Measurements from ENCODE around the gene CUZD1. TPM values are rescaled to one million over a fixed set of nuclear protein-coding genes. Genes with fewer than 3 reads are reported as not detected.
A peak's percentile ranks its signal among the peaks of the same experiment; 100 is the strongest.

Gene CUZD1
- total and polyA plus RNA-seq, 9 of the 15 experiments (the other 6 are each of a cell fraction or from before 2014, with no cell fraction given), result 0.51 to 1.7 (median 1.1) TPM

DNA sequence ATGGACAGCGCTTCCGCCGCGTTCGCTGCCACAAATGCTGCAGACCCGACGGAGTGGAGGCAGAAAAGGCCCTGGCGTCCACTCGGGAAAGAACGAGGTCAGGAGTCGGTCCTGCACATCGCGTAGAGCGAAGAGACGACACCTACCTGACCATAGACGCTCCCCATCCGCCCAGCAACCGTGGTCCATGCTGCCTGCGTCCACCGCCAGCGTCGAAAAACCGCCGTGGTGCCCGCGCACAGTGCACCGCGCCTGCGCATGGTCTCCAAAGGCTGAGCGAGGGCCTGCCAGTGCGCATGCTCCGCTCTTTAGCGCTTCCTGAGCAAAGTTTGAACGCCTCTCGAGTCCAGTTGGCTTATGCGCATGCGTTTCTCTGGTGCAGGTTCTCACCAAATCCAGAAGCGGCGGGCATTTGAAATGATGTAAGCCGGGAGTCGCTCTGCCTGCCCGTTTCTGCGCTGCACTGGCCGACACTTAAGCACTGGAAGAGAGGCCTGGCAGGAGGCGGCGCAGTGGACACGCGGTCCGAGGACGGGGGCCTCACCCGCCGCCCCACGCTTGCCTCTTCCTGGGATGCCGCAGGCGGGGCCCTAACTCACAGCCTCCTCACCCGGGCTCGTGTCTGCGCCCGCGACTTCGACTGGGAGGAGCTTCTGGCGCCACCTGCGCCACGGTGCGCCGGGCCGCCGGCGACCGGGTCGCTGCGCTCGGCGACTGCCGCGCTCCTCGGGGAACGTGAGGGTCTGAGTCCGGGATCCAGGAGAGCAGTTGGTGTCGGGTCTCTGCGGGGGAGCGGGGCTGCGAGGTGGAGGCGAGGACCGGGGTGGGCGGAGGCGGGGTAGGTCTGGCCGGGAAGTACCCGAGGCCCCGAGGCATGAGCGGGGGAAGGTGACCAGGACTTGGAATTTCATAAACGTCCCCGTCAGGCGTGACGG lies 33.9 kb upstream of the CUZD1 start, which contains the start of gene FAM24B (continued):
- TF ChIP-seq, protein P1, sequence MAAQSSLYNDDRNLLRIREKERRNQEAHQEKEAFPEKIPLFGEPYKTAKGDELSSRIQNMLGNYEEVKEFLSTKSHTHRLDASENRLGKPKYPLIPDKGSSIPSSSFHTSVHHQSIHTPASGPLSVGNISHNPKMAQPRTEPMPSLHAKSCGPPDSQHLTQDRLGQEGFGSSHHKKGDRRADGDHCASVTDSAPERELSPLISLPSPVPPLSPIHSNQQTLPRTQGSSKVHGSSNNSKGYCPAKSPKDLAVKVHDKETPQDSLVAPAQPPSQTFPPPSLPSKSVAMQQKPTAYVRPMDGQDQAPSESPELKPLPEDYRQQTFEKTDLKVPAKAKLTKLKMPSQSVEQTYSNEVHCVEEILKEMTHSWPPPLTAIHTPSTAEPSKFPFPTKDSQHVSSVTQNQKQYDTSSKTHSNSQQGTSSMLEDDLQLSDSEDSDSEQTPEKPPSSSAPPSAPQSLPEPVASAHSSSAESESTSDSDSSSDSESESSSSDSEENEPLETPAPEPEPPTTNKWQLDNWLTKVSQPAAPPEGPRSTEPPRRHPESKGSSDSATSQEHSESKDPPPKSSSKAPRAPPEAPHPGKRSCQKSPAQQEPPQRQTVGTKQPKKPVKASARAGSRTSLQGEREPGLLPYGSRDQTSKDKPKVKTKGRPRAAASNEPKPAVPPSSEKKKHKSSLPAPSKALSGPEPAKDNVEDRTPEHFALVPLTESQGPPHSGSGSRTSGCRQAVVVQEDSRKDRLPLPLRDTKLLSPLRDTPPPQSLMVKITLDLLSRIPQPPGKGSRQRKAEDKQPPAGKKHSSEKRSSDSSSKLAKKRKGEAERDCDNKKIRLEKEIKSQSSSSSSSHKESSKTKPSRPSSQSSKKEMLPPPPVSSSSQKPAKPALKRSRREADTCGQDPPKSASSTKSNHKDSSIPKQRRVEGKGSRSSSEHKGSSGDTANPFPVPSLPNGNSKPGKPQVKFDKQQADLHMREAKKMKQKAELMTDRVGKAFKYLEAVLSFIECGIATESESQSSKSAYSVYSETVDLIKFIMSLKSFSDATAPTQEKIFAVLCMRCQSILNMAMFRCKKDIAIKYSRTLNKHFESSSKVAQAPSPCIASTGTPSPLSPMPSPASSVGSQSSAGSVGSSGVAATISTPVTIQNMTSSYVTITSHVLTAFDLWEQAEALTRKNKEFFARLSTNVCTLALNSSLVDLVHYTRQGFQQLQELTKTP (IDR thresholded peaks at IDR 0.05; ENCODE audit: low read depth in 1 of 2, partially characterized antibody in 2 of 2), result no peak
- TF ChIP-seq, protein P2, sequence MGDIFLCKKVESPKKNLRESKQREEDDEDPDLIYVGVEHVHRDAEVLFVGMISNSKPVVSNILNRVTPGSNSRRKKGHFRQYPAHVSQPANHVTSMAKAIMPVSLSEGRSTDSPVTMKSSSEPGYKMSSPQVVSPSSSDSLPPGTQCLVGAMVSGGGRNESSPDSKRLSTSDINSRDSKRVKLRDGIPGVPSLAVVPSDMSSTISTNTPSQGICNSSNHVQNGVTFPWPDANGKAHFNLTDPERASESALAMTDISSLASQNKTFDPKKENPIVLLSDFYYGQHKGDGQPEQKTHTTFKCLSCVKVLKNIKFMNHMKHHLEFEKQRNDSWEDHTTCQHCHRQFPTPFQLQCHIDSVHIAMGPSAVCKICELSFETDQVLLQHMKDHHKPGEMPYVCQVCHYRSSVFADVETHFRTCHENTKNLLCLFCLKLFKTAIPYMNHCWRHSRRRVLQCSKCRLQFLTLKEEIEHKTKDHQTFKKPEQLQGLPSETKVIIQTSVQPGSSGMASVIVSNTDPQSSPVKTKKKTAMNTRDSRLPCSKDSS (IDR thresholded peaks at IDR 0.05; ENCODE audit: low read depth, partially characterized antibody), result no peak
- TF ChIP-seq KLF1 (tag; IDR thresholded peaks at IDR 0.05) (no peak), ZNF668 (CRISPR knock-in tag; IDR thresholded peaks at IDR 0.05) (no peak), CXXC5 (CRISPR knock-in tag; IDR thresholded peaks at IDR 0.05) (peak; percentile 72), EHMT2 (IDR thresholded peaks at IDR 0.05) (no peak)
- TF ChIP-seq, protein P3, sequence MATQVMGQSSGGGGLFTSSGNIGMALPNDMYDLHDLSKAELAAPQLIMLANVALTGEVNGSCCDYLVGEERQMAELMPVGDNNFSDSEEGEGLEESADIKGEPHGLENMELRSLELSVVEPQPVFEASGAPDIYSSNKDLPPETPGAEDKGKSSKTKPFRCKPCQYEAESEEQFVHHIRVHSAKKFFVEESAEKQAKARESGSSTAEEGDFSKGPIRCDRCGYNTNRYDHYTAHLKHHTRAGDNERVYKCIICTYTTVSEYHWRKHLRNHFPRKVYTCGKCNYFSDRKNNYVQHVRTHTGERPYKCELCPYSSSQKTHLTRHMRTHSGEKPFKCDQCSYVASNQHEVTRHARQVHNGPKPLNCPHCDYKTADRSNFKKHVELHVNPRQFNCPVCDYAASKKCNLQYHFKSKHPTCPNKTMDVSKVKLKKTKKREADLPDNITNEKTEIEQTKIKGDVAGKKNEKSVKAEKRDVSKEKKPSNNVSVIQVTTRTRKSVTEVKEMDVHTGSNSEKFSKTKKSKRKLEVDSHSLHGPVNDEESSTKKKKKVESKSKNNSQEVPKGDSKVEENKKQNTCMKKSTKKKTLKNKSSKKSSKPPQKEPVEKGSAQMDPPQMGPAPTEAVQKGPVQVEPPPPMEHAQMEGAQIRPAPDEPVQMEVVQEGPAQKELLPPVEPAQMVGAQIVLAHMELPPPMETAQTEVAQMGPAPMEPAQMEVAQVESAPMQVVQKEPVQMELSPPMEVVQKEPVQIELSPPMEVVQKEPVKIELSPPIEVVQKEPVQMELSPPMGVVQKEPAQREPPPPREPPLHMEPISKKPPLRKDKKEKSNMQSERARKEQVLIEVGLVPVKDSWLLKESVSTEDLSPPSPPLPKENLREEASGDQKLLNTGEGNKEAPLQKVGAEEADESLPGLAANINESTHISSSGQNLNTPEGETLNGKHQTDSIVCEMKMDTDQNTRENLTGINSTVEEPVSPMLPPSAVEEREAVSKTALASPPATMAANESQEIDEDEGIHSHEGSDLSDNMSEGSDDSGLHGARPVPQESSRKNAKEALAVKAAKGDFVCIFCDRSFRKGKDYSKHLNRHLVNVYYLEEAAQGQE (IDR thresholded peaks at IDR 0.05; ENCODE audit: borderline replicate concordance), result 0 out of 2 replicates have a peak, but pooled peaks have one; percentile 17
- TF ChIP-seq, protein P3 (CRISPR knock-in tag; IDR thresholded peaks at IDR 0.05; ENCODE audit: low read depth), result no peak
- TF ChIP-seq, protein P4, sequence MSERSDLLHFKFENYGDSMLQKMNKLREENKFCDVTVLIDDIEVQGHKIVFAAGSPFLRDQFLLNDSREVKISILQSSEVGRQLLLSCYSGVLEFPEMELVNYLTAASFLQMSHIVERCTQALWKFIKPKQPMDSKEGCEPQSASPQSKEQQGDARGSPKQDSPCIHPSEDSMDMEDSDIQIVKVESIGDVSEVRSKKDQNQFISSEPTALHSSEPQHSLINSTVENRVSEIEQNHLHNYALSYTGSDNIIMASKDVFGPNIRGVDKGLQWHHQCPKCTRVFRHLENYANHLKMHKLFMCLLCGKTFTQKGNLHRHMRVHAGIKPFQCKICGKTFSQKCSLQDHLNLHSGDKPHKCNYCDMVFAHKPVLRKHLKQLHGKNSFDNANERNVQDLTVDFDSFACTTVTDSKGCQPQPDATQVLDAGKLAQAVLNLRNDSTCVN (CRISPR knock-in tag; IDR thresholded peaks at IDR 0.05), result no peak
- TF ChIP-seq, protein P5, sequence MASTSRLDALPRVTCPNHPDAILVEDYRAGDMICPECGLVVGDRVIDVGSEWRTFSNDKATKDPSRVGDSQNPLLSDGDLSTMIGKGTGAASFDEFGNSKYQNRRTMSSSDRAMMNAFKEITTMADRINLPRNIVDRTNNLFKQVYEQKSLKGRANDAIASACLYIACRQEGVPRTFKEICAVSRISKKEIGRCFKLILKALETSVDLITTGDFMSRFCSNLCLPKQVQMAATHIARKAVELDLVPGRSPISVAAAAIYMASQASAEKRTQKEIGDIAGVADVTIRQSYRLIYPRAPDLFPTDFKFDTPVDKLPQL (IDR thresholded peaks at IDR 0.05; ENCODE audit: extremely low read depth, insufficient read length), result no peak
